ENCODE measurements around the gene TMEM38B.

DNA sequence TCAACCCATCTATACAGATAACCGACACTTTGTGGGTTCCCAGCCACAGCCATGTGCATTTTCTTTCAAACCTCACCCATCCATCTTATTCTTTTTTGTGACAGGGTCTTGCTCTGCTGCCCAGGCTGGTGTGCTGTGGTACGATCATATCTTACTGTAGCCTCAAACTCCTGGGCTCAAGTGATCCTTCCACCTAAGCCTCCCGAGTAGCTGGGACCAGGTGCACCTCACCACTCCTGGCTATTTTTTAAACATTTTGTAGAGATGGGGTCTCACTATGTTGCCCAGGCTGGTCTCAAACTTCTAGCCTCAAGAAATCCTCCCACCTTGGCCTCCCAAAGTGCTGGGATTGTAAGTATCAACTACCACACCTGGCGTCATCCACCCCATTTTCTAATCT is 7.4 kb upstream of the TMEM38B start:
- TF ChIP-seq EZH2 (IDR thresholded peaks at IDR 0.05) (no peak), POLR2AphosphoS5 (IDR thresholded peaks at IDR 0.05; ENCODE audit: borderline replicate concordance, low read depth, low read length) (no peak)
